H1 (cell line): ENCODE results near the gene THRB. TPM values are rescaled to one million over a fixed set of nuclear protein-coding genes. Genes with fewer than 3 reads are reported as not detected.

Source experiments
- CEBPB ChIP-seq: IDR thresholded peaks from 2 replicates; pipeline ENCODE4 v1.6.1; 2012; ENCODE audit warnings: low read depth, low read length
- CREB1 ChIP-seq: IDR thresholded peaks from 2 replicates; pipeline ENCODE4 v1.6.1; 2012; ENCODE audit warnings: inconsistent platforms
- KDM1A ChIP-seq: fragments of 200-600, 300-600 bp; sonication (generic); IDR thresholded peaks from 2 replicates; pipeline ENCODE4 v1.7.1; 2016; ENCODE audit warnings: mild to moderate bottlenecking, low read length, borderline replicate concordance
- RAD21 ChIP-seq, 2 experiments: IDR thresholded peaks in 1 of 2; conservative IDR thresholded peaks in 1 of 2; 2 replicates each; pipeline ENCODE4 v1.6.1; 2011; ENCODE audit warnings: low read depth in 2 of 2, low read length in 2 of 2, improper control_type of control experiment in 1 of 2, inconsistent platforms in 1 of 2, mild to moderate bottlenecking in 1 of 2, moderate library complexity in 1 of 2
- polyA plus RNA-seq, 7 experiments: library from polyadenylated mRNA; depleted of rRNA in 3 of 7; stranded (reverse) in 5 of 7; unstranded in 2 of 7; fragments of >200 nt in 5 of 7; fragments of 200-250 nt in 2 of 7; gene quantifications; 1 replicate in 5 of 7; 2 replicates in 1 of 7; 4 replicates in 1 of 7; pipeline versions ENCODE4 v1.2.1 to v1.2.3, GENCODE V29; 2011 to 2013; ENCODE audit warnings: missing spikeins in 2 of 7, mixed read lengths in 2 of 7
- total RNA-seq: library from RNA; stranded (reverse); fragmentation: NEBNext Ultra II Directional; extraction: Animal tissue kit (Norgen Biotek cat#: 25700); gene quantifications from 2 replicates; pipeline ENCODE4 v1.2.1, GENCODE V29; 2021
- TF ChIP-seq, protein P1 (sequence below): IDR thresholded peaks from 2 replicates; pipeline ENCODE4 v1.6.1; 2012; ENCODE audit warnings: inconsistent platforms
- TF ChIP-seq, protein P2 (sequence below): IDR thresholded peaks from 2 replicates; pipeline ENCODE4 v1.6.1; 2011; ENCODE audit warnings: low read depth, mild to moderate bottlenecking, low read length; ENCODE audit not compliant: insufficient read depth

The THRB gene
- total and polyA plus RNA-seq, 2 of the 8 experiments (the other 6 are each of a cell fraction or from before 2014, with no cell fraction given): 0.98 to 3.9 TPM

DNA sequence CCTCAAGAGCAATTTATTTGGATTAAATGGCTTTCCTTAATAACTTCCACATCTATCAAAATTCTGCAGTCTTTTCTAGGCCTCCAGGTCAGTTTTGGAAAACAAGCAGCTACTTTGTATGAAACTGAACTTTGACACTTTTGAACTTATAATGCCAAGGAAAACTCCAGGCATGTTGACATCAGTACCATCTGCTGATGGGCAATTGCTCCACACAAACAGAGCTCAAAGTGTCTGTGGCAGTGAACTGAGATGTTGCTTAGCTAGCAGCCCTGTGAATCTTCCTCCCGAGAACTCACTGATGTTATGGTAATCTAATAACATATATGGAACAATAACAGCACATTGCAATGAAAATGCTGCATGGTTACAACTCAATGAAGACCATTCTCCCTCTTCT is 250.2 kb downstream of the THRB start (continued):
- TF ChIP-seq CEBPB (no peak), KDM1A (no peak), CREB1 (no peak), RAD21 (IDR thresholded peaks at IDR 0.05 in 1 of 2, conservative IDR thresholded peaks at IDR 0.05 in 1 of 2; ENCODE audit: low read depth in 2 of 2, low read length in 2 of 2) (no peak)
- TF ChIP-seq, protein P1, sequence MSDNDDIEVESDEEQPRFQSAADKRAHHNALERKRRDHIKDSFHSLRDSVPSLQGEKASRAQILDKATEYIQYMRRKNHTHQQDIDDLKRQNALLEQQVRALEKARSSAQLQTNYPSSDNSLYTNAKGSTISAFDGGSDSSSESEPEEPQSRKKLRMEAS: no peak
- TF ChIP-seq, protein P2, sequence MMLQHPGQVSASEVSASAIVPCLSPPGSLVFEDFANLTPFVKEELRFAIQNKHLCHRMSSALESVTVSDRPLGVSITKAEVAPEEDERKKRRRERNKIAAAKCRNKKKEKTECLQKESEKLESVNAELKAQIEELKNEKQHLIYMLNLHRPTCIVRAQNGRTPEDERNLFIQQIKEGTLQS: no peak
